GM12878 (cell line): ENCODE results near the gene SNAPIN. TPM values are rescaled to one million over a fixed set of nuclear protein-coding genes. Genes with fewer than 3 reads are reported as not detected.

Source experiments
- polyA plus RNA-seq, 11 experiments: library from polyadenylated mRNA; depleted of rRNA in 4 of 11; unstranded in 6 of 11; stranded (reverse) in 5 of 11; fragments of >200 nt; fragmentation: Nextera tagmentation in 4 of 11; fragmentation: Illumina TruSeq in 1 of 11; extraction: Ambion mirVana in 4 of 11; extraction: Trizol in 1 of 11; gene quantifications; 1 replicate in 1 of 11; 2 replicates in 10 of 11; pipeline versions ENCODE4 v1.2.1 to v1.2.3, GENCODE V29; 2011 to 2016; ENCODE audit warnings: inconsistent platforms in 2 of 11, missing spikeins in 2 of 11, low read depth in 1 of 11
- total RNA-seq, 4 experiments: library from RNA; depleted of rRNA in 3 of 4; stranded (reverse); fragments of >200 nt in 3 of 4; fragmentation: Illumina TruSeq in 1 of 4; extraction: Trizol in 1 of 4; gene quantifications; 2 replicates each; pipeline versions ENCODE4 v1.2.1 to v1.2.3, GENCODE V29; 2013 to 2021
- TF ChIP-seq, protein P1 (sequence below): fragments of 450-650 bp; conservative IDR thresholded peaks from 2 replicates; pipeline ENCODE4 v1.6.1; 2017; ENCODE audit warnings: mild to moderate bottlenecking, moderate library complexity
- TF ChIP-seq, protein P2 (sequence below): fragments of 450-650 bp; IDR thresholded peaks from 2 replicates; pipeline ENCODE4 v1.6.1; 2017; ENCODE audit warnings: mild to moderate bottlenecking, moderate library complexity

Gene SNAPIN
- total and polyA plus RNA-seq, 10 of the 15 experiments (the other 5 are each of a cell fraction or from before 2014, with no cell fraction given): 12.4 to 78.1 (median 38.6) TPM

- TF ChIP-seq, protein P1, sequence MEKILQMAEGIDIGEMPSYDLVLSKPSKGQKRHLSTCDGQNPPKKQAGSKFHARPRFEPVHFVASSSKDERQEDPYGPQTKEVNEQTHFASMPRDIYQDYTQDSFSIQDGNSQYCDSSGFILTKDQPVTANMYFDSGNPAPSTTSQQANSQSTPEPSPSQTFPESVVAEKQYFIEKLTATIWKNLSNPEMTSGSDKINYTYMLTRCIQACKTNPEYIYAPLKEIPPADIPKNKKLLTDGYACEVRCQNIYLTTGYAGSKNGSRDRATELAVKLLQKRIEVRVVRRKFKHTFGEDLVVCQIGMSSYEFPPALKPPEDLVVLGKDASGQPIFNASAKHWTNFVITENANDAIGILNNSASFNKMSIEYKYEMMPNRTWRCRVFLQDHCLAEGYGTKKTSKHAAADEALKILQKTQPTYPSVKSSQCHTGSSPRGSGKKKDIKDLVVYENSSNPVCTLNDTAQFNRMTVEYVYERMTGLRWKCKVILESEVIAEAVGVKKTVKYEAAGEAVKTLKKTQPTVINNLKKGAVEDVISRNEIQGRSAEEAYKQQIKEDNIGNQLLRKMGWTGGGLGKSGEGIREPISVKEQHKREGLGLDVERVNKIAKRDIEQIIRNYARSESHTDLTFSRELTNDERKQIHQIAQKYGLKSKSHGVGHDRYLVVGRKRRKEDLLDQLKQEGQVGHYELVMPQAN: peak; percentile 80; the same call in 1 of the 2 replicates
- TF ChIP-seq, protein P2, sequence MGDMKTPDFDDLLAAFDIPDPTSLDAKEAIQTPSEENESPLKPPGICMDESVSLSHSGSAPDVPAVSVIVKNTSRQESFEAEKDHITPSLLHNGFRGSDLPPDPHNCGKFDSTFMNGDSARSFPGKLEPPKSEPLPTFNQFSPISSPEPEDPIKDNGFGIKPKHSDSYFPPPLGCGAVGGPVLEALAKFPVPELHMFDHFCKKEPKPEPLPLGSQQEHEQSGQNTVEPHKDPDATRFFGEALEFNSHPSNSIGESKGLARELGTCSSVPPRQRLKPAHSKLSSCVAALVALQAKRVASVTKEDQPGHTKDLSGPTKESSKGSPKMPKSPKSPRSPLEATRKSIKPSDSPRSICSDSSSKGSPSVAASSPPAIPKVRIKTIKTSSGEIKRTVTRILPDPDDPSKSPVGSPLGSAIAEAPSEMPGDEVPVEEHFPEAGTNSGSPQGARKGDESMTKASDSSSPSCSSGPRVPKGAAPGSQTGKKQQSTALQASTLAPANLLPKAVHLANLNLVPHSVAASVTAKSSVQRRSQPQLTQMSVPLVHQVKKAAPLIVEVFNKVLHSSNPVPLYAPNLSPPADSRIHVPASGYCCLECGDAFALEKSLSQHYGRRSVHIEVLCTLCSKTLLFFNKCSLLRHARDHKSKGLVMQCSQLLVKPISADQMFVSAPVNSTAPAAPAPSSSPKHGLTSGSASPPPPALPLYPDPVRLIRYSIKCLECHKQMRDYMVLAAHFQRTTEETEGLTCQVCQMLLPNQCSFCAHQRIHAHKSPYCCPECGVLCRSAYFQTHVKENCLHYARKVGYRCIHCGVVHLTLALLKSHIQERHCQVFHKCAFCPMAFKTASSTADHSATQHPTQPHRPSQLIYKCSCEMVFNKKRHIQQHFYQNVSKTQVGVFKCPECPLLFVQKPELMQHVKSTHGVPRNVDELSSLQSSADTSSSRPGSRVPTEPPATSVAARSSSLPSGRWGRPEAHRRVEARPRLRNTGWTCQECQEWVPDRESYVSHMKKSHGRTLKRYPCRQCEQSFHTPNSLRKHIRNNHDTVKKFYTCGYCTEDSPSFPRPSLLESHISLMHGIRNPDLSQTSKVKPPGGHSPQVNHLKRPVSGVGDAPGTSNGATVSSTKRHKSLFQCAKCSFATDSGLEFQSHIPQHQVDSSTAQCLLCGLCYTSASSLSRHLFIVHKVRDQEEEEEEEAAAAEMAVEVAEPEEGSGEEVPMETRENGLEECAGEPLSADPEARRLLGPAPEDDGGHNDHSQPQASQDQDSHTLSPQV: no peak
These were observed 11.9 kb downstream of the SNAPIN start (continued) for GRCh38 chr1:153670257-153670858.
